ENCODE data around the gene STAT5B. TPM values are rescaled to one million over a fixed set of nuclear protein-coding genes. Genes with fewer than 3 reads are reported as not detected.

Gene STAT5B
- total and polyA plus RNA-seq, 9 of the 15 experiments (the other 6 are each of a cell fraction or from before 2014, with no cell fraction given), result 20.8 to 176 (median 92.4) TPM

DNA sequence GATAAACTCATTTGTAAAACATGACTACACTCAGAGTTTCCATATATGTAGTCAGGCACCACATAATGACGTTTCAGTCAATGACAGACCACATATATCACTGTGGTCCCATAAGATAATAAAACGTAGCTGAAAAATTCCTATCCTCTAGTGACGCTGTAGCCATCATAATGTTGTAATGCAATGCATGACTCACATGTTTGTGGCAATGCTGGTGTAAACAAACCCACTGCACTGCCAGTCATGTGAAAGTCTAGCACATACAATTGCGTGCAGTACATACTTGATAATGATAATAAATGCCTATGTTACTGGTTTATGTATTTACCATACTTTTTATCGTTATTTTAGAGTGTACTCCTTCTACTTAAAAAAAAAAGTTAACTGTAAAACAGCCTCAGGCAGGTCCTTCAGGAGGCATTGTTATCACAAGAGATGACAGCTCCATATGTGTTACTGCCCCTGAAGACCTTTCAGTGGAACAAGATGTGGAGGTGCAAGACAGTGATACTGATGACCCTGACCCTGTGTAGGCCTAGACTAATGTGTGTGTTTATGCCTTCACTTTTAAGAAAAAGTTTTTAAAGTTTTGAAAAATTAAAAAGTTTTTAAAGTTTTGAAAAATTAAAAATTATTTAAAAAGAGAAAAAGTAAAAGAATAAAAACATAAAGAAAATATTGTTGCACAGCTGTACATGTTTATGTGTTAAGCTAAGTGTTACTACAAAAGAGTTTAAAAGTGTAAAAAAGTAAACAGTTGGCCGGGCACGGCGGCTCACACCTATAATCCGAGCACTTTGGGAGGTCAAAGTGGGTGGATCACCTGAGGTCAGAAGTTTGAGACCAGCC lies 9.0 kb downstream of the STAT5B start:
- intact Hi-C loops (cut with micrococcal nuclease), result no loop called here
- no peaks in the 10 kb centered on the region for H3K9me1 ChIP-seq (ENCODE audit: control insufficient read depth, insufficient read depth, low read length)
- FAIRE-seq, result peak; percentile 92
- TF ChIP-seq TAF7 (tag; IDR thresholded peaks at IDR 0.05) (no peak), ZFPM2 (CRISPR knock-in tag; IDR thresholded peaks at IDR 0.05) (no peak), NBN (IDR thresholded peaks at IDR 0.05; ENCODE audit: low read depth) (peak; percentile 92; the same call in 1 of the 2 replicates), NELFE (IDR thresholded peaks at IDR 0.05; ENCODE audit: insufficient read depth, insufficient read length) (no peak), CHCHD3 (CRISPR knock-in tag; IDR thresholded peaks at IDR 0.05) (0 out of 2 replicates have a peak, but pooled peaks have one; percentile 7), MED1 (CRISPR knock-in tag; IDR thresholded peaks at IDR 0.05; ENCODE audit: borderline replicate concordance) (no peak), HMG20A (CRISPR knock-in tag; conservative IDR thresholded peaks at IDR 0.05) (no peak), MTA2 (IDR thresholded peaks at IDR 0.05; ENCODE audit: low read depth) (peak; percentile 85), FOSL1 (tag; conservative IDR thresholded peaks at IDR 0.05) (peak; percentile 99), XRCC4 (IDR thresholded peaks at IDR 0.05; ENCODE audit: extremely low read depth, insufficient read depth, insufficient read length) (no peak), BACH1 (tag; IDR thresholded peaks at IDR 0.05) (peak; percentile 85), PURB (CRISPR knock-in tag; IDR thresholded peaks at IDR 0.05; ENCODE audit: low read depth) (no peak), NUFIP1 (IDR thresholded peaks at IDR 0.05; ENCODE audit: partially characterized antibody) (no peak)
- TF ChIP-seq, protein P1, sequence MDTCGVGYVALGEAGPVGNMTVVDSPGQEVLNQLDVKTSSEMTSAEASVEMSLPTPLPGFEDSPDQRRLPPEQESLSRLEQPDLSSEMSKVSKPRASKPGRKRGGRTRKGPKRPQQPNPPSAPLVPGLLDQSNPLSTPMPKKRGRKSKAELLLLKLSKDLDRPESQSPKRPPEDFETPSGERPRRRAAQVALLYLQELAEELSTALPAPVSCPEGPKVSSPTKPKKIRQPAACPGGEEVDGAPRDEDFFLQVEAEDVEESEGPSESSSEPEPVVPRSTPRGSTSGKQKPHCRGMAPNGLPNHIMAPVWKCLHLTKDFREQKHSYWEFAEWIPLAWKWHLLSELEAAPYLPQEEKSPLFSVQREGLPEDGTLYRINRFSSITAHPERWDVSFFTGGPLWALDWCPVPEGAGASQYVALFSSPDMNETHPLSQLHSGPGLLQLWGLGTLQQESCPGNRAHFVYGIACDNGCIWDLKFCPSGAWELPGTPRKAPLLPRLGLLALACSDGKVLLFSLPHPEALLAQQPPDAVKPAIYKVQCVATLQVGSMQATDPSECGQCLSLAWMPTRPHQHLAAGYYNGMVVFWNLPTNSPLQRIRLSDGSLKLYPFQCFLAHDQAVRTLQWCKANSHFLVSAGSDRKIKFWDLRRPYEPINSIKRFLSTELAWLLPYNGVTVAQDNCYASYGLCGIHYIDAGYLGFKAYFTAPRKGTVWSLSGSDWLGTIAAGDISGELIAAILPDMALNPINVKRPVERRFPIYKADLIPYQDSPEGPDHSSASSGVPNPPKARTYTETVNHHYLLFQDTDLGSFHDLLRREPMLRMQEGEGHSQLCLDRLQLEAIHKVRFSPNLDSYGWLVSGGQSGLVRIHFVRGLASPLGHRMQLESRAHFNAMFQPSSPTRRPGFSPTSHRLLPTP (IDR thresholded peaks at IDR 0.05; ENCODE audit: borderline replicate concordance, extremely low read depth, insufficient read length), result no peak
- TF ChIP-seq, protein P2, sequence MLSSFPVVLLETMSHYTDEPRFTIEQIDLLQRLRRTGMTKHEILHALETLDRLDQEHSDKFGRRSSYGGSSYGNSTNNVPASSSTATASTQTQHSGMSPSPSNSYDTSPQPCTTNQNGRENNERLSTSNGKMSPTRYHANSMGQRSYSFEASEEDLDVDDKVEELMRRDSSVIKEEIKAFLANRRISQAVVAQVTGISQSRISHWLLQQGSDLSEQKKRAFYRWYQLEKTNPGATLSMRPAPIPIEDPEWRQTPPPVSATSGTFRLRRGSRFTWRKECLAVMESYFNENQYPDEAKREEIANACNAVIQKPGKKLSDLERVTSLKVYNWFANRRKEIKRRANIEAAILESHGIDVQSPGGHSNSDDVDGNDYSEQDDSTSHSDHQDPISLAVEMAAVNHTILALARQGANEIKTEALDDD (IDR thresholded peaks at IDR 0.05), result no peak
- TF ChIP-seq, protein P3, sequence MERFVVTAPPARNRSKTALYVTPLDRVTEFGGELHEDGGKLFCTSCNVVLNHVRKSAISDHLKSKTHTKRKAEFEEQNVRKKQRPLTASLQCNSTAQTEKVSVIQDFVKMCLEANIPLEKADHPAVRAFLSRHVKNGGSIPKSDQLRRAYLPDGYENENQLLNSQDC (CRISPR knock-in tag; IDR thresholded peaks at IDR 0.05), result 0 out of 2 replicates have a peak, but pooled peaks have one; percentile 25

More for the DNA sequence above, 9.0 kb downstream of the STAT5B start:
- Histone ChIP-seq H3K27me3 (ENCODE audit: control insufficient read depth in 2 of 2, insufficient read depth in 2 of 2, low read length in 2 of 2) (no peaks in the 10 kb centered on the region), H3K27ac (ENCODE audit: extremely low read depth, low read depth, low read length) (peak overlapping the region; percentile 93), H2AFZ (ENCODE audit: low read depth, low read length) (no peak overlapping the region), H3K36me3 (ENCODE audit: control insufficient read depth, insufficient read depth, low read length) (peaks cover 45% of the 10 kb centered on the region), H3K9me3 (replicated peaks; ENCODE audit: control insufficient read depth, insufficient read depth, low read depth, low read length) (no peaks in the 10 kb centered on the region), H3K4me2 (ENCODE audit: insufficient read depth, low read length) (peak overlapping the region; percentile 74), H3K4me1 (replicated peaks in 1 of 2; ENCODE audit: control insufficient read depth in 2 of 2, insufficient read depth in 2 of 2, low read length in 2 of 2) (peaks cover 14 to 21% of the 10 kb centered on the region in 2 experiments), H4K20me1 (replicated peaks; ENCODE audit: control insufficient read depth, insufficient read depth, low read length) (no peaks in the 10 kb centered on the region), H3K79me2 (ENCODE audit: control insufficient read depth, insufficient read depth, low read length) (peaks cover 88% of the 10 kb centered on the region), H3K4me3 (no peak overlapping the region), H3K9ac (ENCODE audit: insufficient read depth in 1 of 2, low read depth in 2 of 2, low read length in 2 of 2) (peak overlapping the region in 1 of 2 experiments; percentile 84; a peak in 2 of 4 replicates)
- DNase-seq (ENCODE audit: extremely low read depth in 1 of 4, low spot score in 3 of 4) (peak; percentile 41 to 91 (median 50)), ATAC-seq (peak; percentile 78)
- WGBS (ENCODE audit: insufficient coverage, low coverage, missing lambda C conversion rate), result 3% methylated on average over 9 of the region's 9 CpGs
- no TSS peak for BruUV-seq (replicated peaks)
- ChIA-PET POLR2A (interaction anchor here (0.5 to 5.2 kb wide), 13 partner anchors 8 to 245 kb away, joined by 3 to 41 read pairs (median 6); partner anchors contain the start of genes STAT5A and STAT5B), CTCF (ENCODE audit: low intra/inter-chr PET ratio) (no interaction called here)
- in situ Hi-C loops (cut with MboI), result no loop called here

Measured in K562 (cell line).